CD4-positive, alpha-beta T cell (primary cell): Measurements from ENCODE around the gene CYP4F2. TPM values are rescaled to one million over a fixed set of nuclear protein-coding genes. Genes with fewer than 3 reads are reported as not detected.
"Not testable (repeated sequence)": the region's sequence is repeated elsewhere in the genome, so short reads cannot be mapped to it uniquely, and the experiment has no call there.

Experiments used
- ATAC-seq: fragments of 200-7000 bp; cut with Tn5 transposase; one replicate; pipeline ENCODE4 v1.10.0; 2022; ENCODE audit warnings: mild to moderate bottlenecking; ENCODE audit not compliant: poor library complexity
- CTCF ChIA-PET: fragments of 350-600 bp; sonication (Branson Sonifier 250); formaldehyde crosslinking; loops from one replicate; lab custom pipeline; 2021; ENCODE audit warnings: antibody characterized with exemption, inconsistent platforms; lab: Charles Lee
- POLR2A ChIA-PET: fragments of 350-600 bp; sonication (Branson Sonifier 250); formaldehyde crosslinking; loops from one replicate; lab custom pipeline; 2021; ENCODE audit warnings: antibody characterized with exemption, inconsistent platforms; lab: Charles Lee
- DNase-seq, 14 experiments: peaks; one replicate each; pipeline ENCODE4 v3.0.0-alpha.2; 2013 to 2020; ENCODE audit warnings: mixed read lengths in 2 of 14
- H3K27ac ChIP-seq, 2 donors: one replicate each; pipeline versions ENCODE4 v1.5.1 to v1.7.0; 2013; ENCODE audit warnings: low read length in 2 of 2, low read depth in 1 of 2, mild to moderate bottlenecking in 1 of 2
- H3K27me3 ChIP-seq, 2 experiments: 1 replicate in 1 of 2; 2 replicates in 1 of 2; pipeline versions ENCODE4 v1.6.1 to v1.7.0; 2013; ENCODE audit warnings: low read length in 2 of 2, control low read depth in 1 of 2, mild to moderate bottlenecking in 1 of 2, moderate library complexity in 1 of 2; ENCODE audit not compliant: insufficient read depth in 2 of 2, control insufficient read depth in 1 of 2
- H3K36me3 ChIP-seq: one replicate; pipeline ENCODE4 v1.6.1; 2013; ENCODE audit warnings: low read length, control low read depth; ENCODE audit not compliant: insufficient read depth
- H3K4me1 ChIP-seq: one replicate; pipeline ENCODE4 v1.6.1; 2013; ENCODE audit warnings: low read length, control low read depth; ENCODE audit not compliant: insufficient read depth
- H3K4me3 ChIP-seq: one replicate; pipeline ENCODE4 v1.5.1; 2013; ENCODE audit warnings: mild to moderate bottlenecking, low read length, moderate library complexity
- H3K9me3 ChIP-seq, 2 experiments: 1 replicate in 1 of 2; 2 replicates in 1 of 2; pipeline versions ENCODE4 v1.6.1 to v1.7.0; 2013; ENCODE audit warnings: low read length in 2 of 2, mild to moderate bottlenecking in 2 of 2, control low read depth in 1 of 2, moderate library complexity in 1 of 2; ENCODE audit not compliant: control insufficient read depth in 1 of 2, insufficient read depth in 1 of 2
- H3K27ac Mint-ChIP-seq: one replicate; pipeline ENCODE4 v1.8.0; 2020; ENCODE audit warnings: mixed read lengths
- H3K27me3 Mint-ChIP-seq: one replicate; pipeline ENCODE4 v1.8.0; 2021; ENCODE audit warnings: mixed read lengths
- H3K36me3 Mint-ChIP-seq: one replicate; pipeline ENCODE4 v1.8.0; 2021; ENCODE audit warnings: low read depth, mixed read lengths
- H3K4me1 Mint-ChIP-seq: one replicate; pipeline ENCODE4 v1.8.0; 2021; ENCODE audit warnings: low read depth, mixed read lengths
- H3K4me3 Mint-ChIP-seq: one replicate; pipeline ENCODE4 v1.8.0; 2020; ENCODE audit warnings: mild to moderate bottlenecking, mixed read lengths
- H3K9me3 Mint-ChIP-seq: one replicate; pipeline ENCODE4 v1.8.0; 2020; ENCODE audit warnings: mixed read lengths
- intact Hi-C, 2 experiments: fragments of 100-400 bp; cut with DNase I in 1 of 2; cut with micrococcal nuclease in 1 of 2; formaldehyde crosslinking; loops; one replicate each; pipeline versions ENCODE4 v1.15.1 to v1.9.0; 2023 to 2025; cut with DNase I, micrococcal nuclease
- total RNA-seq, 174 experiments: library from RNA in 2 of 174; stranded (reverse) in 2 of 174; gene quantifications; one replicate each; pipeline ENCODE4 v1.2.3 and lab custom pipeline; 2021 to 2026
- TF ChIP-seq, protein P1 (sequence below): fragments of 200-600 bp; IDR thresholded peaks from one replicate; pipeline ENCODE4 v1.8.0; 2022; ENCODE audit warnings: antibody characterized with exemption, mild to moderate bottlenecking

Gene CYP4F2
- total RNA-seq, 2 experiments from 2014 or later: not detected

DNA sequence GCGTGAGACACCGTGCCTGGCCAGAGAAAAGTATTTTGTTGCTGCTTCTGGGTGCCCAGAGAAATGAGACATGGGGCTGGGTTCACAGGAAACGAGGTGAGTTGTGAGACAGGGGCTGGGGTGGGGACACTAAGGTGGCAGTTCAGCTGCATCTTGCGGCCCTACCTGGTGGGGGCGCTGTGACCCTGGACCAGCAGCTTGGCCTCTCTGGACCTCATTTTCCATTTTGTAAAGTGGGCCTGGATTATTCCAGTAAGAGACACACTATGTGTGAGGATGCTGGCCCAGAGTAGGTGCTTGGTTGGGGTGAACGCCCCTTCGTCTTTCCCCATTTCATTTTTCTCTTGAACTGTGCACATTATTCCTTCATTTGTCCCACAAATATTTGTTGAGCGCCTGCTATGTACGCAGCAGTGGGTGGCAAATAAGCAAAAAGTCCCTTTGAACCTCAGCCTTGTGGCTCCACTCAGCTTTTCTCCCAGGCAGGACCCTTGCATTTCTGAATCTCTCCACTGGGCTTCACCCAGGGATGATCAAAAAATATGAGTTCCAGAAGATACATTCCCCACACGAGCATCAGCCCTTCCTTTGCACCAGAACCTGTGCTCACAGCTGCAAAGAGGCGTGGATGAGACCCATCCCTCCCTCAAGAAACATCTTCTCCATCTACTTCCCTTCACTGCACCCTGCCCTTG lies 55.9 kb downstream of the CYP4F2 start:
- Histone ChIP-seq H3K27me3 (no peaks in the 10 kb centered on the region), H3K36me3 (no peaks in the 10 kb centered on the region), H3K4me1 (peaks cover 33% of the 10 kb centered on the region), H3K9me3 (no peaks in the 10 kb centered on the region), H3K27ac (no peak overlapping the region), H3K4me3 (no peak overlapping the region)
- H3K9me3 Mint-ChIP-seq: no peaks in the 10 kb centered on the region
- intact Hi-C loops: no loop called here
- ATAC-seq (no peak), DNase-seq (peak in 1 of 14 experiments; percentile 35)
- no peaks in the 10 kb centered on the region for H3K27me3 Mint-ChIP-seq
- ChIA-PET POLR2A (no interaction called here), CTCF (interaction anchor here (0.6 kb wide), 1 partner anchor 25 kb away, joined by 3 read pairs; no protein-coding TSS in a partner anchor)
- no peaks in the 10 kb centered on the region for H3K36me3 Mint-ChIP-seq
- no peak overlapping the region for H3K27ac Mint-ChIP-seq
- TF ChIP-seq, protein P1, sequence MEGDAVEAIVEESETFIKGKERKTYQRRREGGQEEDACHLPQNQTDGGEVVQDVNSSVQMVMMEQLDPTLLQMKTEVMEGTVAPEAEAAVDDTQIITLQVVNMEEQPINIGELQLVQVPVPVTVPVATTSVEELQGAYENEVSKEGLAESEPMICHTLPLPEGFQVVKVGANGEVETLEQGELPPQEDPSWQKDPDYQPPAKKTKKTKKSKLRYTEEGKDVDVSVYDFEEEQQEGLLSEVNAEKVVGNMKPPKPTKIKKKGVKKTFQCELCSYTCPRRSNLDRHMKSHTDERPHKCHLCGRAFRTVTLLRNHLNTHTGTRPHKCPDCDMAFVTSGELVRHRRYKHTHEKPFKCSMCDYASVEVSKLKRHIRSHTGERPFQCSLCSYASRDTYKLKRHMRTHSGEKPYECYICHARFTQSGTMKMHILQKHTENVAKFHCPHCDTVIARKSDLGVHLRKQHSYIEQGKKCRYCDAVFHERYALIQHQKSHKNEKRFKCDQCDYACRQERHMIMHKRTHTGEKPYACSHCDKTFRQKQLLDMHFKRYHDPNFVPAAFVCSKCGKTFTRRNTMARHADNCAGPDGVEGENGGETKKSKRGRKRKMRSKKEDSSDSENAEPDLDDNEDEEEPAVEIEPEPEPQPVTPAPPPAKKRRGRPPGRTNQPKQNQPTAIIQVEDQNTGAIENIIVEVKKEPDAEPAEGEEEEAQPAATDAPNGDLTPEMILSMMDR: no peak
- H3K4me1 Mint-ChIP-seq: peaks cover 49% of the 10 kb centered on the region
- H3K4me3 Mint-ChIP-seq: no peak overlapping the region

DNA sequence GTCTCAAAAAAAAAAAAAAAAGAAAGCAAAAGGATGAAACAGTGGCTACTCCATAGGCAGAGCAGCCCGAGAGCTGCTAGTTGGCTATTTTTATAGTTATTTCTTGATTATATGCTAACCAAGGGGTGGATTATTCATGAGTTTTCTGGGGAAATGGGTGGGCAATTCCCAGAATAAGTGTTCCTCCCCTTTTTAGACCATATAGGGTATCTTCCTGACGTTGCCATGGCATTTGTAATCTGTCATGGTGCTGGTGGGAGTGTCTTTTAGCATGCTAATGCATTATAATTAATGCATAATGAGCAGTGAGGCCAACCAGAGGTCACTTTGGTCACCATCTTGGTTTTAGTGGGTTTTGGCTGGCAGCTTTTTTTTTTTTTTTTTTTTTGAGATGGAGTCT lies 57.0 kb downstream of the CYP4F2 start:
- Mint-ChIP-seq H3K27me3 (no peaks in the 10 kb centered on the region), H3K4me1 (peaks cover 49% of the 10 kb centered on the region), H3K9me3 (no peaks in the 10 kb centered on the region), H3K27ac (no peak overlapping the region), H3K4me3 (no peak overlapping the region), H3K36me3 (peaks cover 4% of the 10 kb centered on the region)
- DNase-seq (no peak), ATAC-seq (no peak)
- CTCF ChIA-PET: interaction anchor here (0.7 kb wide), 2 partner anchors 303 to 1550 kb away, joined by 3 read pairs; no protein-coding TSS in a partner anchor
- no peak overlapping the region for H3K27ac ChIP-seq
- H3K4me1 ChIP-seq: peaks cover 38% of the 10 kb centered on the region
- TF ChIP-seq, protein P1: no peak
- H3K9me3 ChIP-seq: no peaks in the 10 kb centered on the region
- H3K27me3 ChIP-seq: no peaks in the 10 kb centered on the region
- no peak overlapping the region for H3K4me3 ChIP-seq
- no peaks in the 10 kb centered on the region for H3K36me3 ChIP-seq
- intact Hi-C loops: no loop called here
- POLR2A ChIA-PET: no interaction called here

- H3K9me3 Mint-ChIP-seq, DNase-seq, H3K27ac ChIP-seq, CTCF ChIA-PET, H3K4me3 ChIP-seq, H3K9me3 ChIP-seq, H3K36me3 ChIP-seq, H3K36me3 Mint-ChIP-seq, H3K4me3 Mint-ChIP-seq, ATAC-seq, POLR2A ChIA-PET, H3K27me3 ChIP-seq, H3K27me3 Mint-ChIP-seq: not testable (repeated sequence)
- intact Hi-C loops: loop anchor here in 1 of 2 experiments (5.0 to 10.0 kb wide), 2 partner anchors 235 to 357 kb away; partner anchors contain the start of genes AP1M1 and TPM4
- Mint-ChIP-seq H3K27ac (peak overlapping the region; percentile 21), H3K4me1 (peaks cover 43% of the 10 kb centered on the region)
- H3K4me1 ChIP-seq: peaks cover 33% of the 10 kb centered on the region
Observed at GRCh38 chr19:15839888-15840287, 58.0 kb downstream of the CYP4F2 start.
